AG09309 (cell line): ENCODE data around the gene TSPYL6.

Experiments used
- DNase-seq: peaks from one replicate; pipeline ENCODE4 v3.0.0-alpha.2; 2010; ENCODE audit warnings: low read depth
- H3K4me3 ChIP-seq: 2 replicates; pipeline ENCODE4 v1.5.1; 2011; ENCODE audit warnings: mild to moderate bottlenecking, low read depth, low read length, moderate library complexity; ENCODE audit not compliant: control insufficient read depth
- CTCF ChIP-seq: IDR thresholded peaks from 2 replicates; pipeline ENCODE4 v1.5.1; 2011; ENCODE audit warnings: mild to moderate bottlenecking, low read depth, low read length, inconsistent platforms; ENCODE audit not compliant: insufficient read depth, control insufficient read depth; ENCODE audit errors: missing control alignments

Gene TSPYL6

GRCh38 chr2:54259413-54260240, 3.6 kb upstream of the TSPYL6 start:
- H3K4me3 ChIP-seq: no peak overlapping the region
- no peak for TF ChIP-seq CTCF
- DNase-seq: no peak

- no peak overlapping the region for H3K4me3 ChIP-seq
- no peak for TF ChIP-seq CTCF
- DNase-seq: no peak
Measured at GRCh38 chr2:54258166-54258565, 2.1 kb upstream of the TSPYL6 start.

GRCh38 chr2:54255230-54256090, 569 bp downstream of the TSPYL6 start:
- no peak for DNase-seq
- no peak for TF ChIP-seq CTCF
- H3K4me3 ChIP-seq: no peak overlapping the region

- TF ChIP-seq CTCF: no peak
- DNase-seq: no peak
- H3K4me3 ChIP-seq: no peak overlapping the region
Measured at GRCh38 chr2:54254180-54254579, 1.8 kb downstream of the TSPYL6 start.

GRCh38 chr2:54249629-54250028, 6.4 kb downstream of the TSPYL6 start:
- H3K4me3 ChIP-seq: no peak overlapping the region
- DNase-seq: no peak
- TF ChIP-seq CTCF: no peak

GRCh38 chr2:54247115-54247514, 8.9 kb downstream of the TSPYL6 start:
- TF ChIP-seq CTCF: no peak
- H3K4me3 ChIP-seq: no peak overlapping the region
- no peak for DNase-seq
